PC-9 (cell line): ENCODE data around the gene LASP1.

Source experiments
- EZH2 ChIP-seq: fragments of 200-600 bp; sonication (generic); IDR thresholded peaks from 2 replicates; pipeline ENCODE4 v1.8.0; 2017; ENCODE audit warnings: antibody characterized with exemption, low read depth
- TF ChIP-seq, protein P1 (sequence below): fragments of 200-600 bp; sonication (generic); conservative IDR thresholded peaks from 2 replicates; pipeline ENCODE4 v1.6.1; 2017; ENCODE audit warnings: mixed run types, antibody characterized with exemption, mild to moderate bottlenecking, moderate library complexity

DNA sequence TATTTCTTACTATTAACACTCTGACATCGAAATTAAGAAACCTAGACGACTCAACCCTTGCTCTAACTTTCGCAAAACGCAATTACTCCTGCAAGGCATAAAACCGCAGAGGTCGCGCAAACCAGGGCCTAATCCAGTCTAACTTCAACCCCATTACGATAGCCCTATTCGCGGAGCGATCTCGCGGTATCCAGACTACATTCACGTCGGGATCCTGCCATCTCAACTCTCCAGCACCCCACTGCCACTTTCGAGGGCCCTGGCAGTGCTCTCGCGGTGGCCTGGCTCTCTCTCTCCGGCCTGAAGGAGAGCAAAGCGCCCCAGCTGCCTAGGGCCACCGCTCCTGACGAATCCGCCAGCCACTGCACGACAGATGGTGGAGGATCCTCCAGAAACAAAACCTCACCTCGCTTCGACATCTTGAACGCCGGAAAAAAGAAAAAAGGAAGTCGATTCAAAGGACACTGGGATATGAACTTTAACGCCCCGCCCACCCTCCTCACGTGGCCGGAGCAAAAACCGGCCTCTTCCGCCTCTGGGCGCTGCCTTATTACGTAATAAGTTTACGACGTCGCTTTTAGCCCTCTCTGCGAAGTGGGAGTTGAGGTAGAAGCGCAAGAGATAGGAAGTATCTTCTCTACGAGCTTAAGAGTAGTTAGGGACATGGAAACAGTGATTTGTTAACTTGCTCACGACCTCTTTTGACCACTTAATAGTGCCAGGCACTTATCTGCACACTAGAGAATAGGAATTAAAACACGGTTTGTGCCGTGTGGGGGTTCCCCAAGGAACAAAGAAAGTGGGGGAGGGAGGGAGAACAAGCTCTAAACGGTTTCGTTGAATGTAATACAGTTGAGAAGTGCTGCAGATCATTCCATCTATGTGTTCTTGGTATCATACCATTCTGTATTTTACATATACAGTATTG, 16.3 kb upstream of the LASP1 start, which contains the start of gene RPL23:
- TF ChIP-seq, protein P1, sequence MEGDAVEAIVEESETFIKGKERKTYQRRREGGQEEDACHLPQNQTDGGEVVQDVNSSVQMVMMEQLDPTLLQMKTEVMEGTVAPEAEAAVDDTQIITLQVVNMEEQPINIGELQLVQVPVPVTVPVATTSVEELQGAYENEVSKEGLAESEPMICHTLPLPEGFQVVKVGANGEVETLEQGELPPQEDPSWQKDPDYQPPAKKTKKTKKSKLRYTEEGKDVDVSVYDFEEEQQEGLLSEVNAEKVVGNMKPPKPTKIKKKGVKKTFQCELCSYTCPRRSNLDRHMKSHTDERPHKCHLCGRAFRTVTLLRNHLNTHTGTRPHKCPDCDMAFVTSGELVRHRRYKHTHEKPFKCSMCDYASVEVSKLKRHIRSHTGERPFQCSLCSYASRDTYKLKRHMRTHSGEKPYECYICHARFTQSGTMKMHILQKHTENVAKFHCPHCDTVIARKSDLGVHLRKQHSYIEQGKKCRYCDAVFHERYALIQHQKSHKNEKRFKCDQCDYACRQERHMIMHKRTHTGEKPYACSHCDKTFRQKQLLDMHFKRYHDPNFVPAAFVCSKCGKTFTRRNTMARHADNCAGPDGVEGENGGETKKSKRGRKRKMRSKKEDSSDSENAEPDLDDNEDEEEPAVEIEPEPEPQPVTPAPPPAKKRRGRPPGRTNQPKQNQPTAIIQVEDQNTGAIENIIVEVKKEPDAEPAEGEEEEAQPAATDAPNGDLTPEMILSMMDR: no peak
- TF ChIP-seq EZH2: no peak
